ENCODE measurements around the gene SCN5A. TPM values are rescaled to one million over a fixed set of nuclear protein-coding genes. Genes with fewer than 3 reads are reported as not detected.

Gene SCN5A
- total and polyA plus RNA-seq, 2 of the 8 experiments (the other 6 are each of a cell fraction or from before 2014, with no cell fraction given): 4.8 to 11.4 TPM

- no peak overlapping the region for H3K9ac ChIP-seq (replicated peaks in 1 of 4; ENCODE audit: extremely low read depth in 1 of 4, low read depth in 3 of 4, low read length in 3 of 4)
- H3K9me3 ChIP-seq (ENCODE audit: insufficient read depth in 2 of 2, low read depth in 1 of 2, low read length in 1 of 2): no peaks in the 10 kb centered on the region
- H3K4me3 ChIP-seq (ENCODE audit: extremely low read depth in 1 of 4, insufficient read depth in 2 of 4, low read depth in 3 of 4, low read length in 4 of 4): no peak overlapping the region
- H2AFZ ChIP-seq (ENCODE audit: low read length): no peak overlapping the region
- H4K20me1 ChIP-seq (replicated peaks in 1 of 2; ENCODE audit: control insufficient read depth in 1 of 2, insufficient read depth in 2 of 2, low read length in 2 of 2): peaks cover 0 to 2% of the 10 kb centered on the region in 2 experiments
- CTCF ChIA-PET (ENCODE audit: partially characterized antibody): interaction anchor here (0.8 to 5.3 kb wide), 6 partner anchors 13 to 301 kb away, joined by 3 to 15 read pairs (median 4); no protein-coding TSS in a partner anchor
- H3K36me3 ChIP-seq (ENCODE audit: control insufficient read depth in 2 of 4, insufficient read depth in 4 of 4, low read length in 3 of 4): no peaks in the 10 kb centered on the region
- H3K23me2 ChIP-seq (ENCODE audit: low read depth, low read length): no peaks in the 10 kb centered on the region
- no peaks in the 10 kb centered on the region for H3K79me2 ChIP-seq (ENCODE audit: control insufficient read depth in 1 of 2, insufficient read depth in 2 of 2, low read length in 2 of 2)
- TF ChIP-seq CBX5 (IDR thresholded peaks at IDR 0.05; ENCODE audit: low read depth, low read length): no peak
- no peak for TF ChIP-seq SRF (IDR thresholded peaks at IDR 0.05; ENCODE audit: low read depth, low read length)
- no peak for TF ChIP-seq FOSL1 (IDR thresholded peaks at IDR 0.05; ENCODE audit: insufficient read depth, low read depth, low read length)
- TF ChIP-seq SIN3A (conservative IDR thresholded peaks at IDR 0.05 in 1 of 2, IDR thresholded peaks at IDR 0.05 in 1 of 2; ENCODE audit: low read depth in 1 of 2, low read length in 2 of 2): no peak
- no peak for TF ChIP-seq POLR2AphosphoS5 (IDR thresholded peaks at IDR 0.05; ENCODE audit: low read depth, low read length)
- TF ChIP-seq BCL11A (IDR thresholded peaks at IDR 0.05; ENCODE audit: low read depth in 2 of 2, low read length in 2 of 2): no peak
- TF ChIP-seq SIX5 (IDR thresholded peaks at IDR 0.05; ENCODE audit: low read depth, low read length): no peak
- no peak overlapping the region for H3K14ac ChIP-seq (ENCODE audit: insufficient read length)
- no peak overlapping the region for H2BK12ac ChIP-seq (ENCODE audit: low read depth, low read length)
- no peak overlapping the region for H3K18ac ChIP-seq (ENCODE audit: extremely low read depth, low read length)
- no peak overlapping the region for H3K4me2 ChIP-seq (ENCODE audit: insufficient read depth in 1 of 2, low read depth in 2 of 2, low read length in 2 of 2)
- FAIRE-seq: no peak
- H4K91ac ChIP-seq (replicated peaks; ENCODE audit: insufficient read length, low read length): no peak overlapping the region
- no peak overlapping the region for H2BK120ac ChIP-seq (replicated peaks; ENCODE audit: low read depth, low read length)
- POLR2A ChIA-PET (ENCODE audit: partially characterized antibody): no interaction called here
- no peak overlapping the region for H3K4ac ChIP-seq (replicated peaks; ENCODE audit: insufficient read length, low read depth, low read length)
- H3K27ac ChIP-seq (ENCODE audit: low read depth, low read length): no peak overlapping the region
- peak overlapping the region; percentile 73 for H4K8ac ChIP-seq (ENCODE audit: extremely low read depth, insufficient read depth, low read length)
- no peak overlapping the region for H3K23ac ChIP-seq (ENCODE audit: insufficient read length)
- H2BK15ac ChIP-seq (ENCODE audit: low read length): no peak overlapping the region
- WGBS, 2 experiments (ENCODE audit: extremely low coverage in 1 of 2, insufficient coverage in 1 of 2, insufficient read length in 1 of 2, insufficient replicate concordance in 2 of 2, low coverage in 1 of 2, low lambda C conversion rate in 2 of 2, missing lambda C conversion rate in 1 of 2): 84% methylated on average over 16 of the region's 16 CpGs; no CpG with 5 or more reads in 1 of the 2 experiments
- no peak overlapping the region for H2BK20ac ChIP-seq (ENCODE audit: low read length)
- no peak overlapping the region for H3K56ac ChIP-seq (replicated peaks; ENCODE audit: insufficient read length, low read depth, low read length)
- no peaks in the 10 kb centered on the region for H3K27me3 ChIP-seq (replicated peaks in 1 of 4; ENCODE audit: control insufficient read depth in 3 of 4, extremely low read depth in 1 of 4, insufficient read depth in 3 of 4, low read length in 3 of 4)
- H4K5ac ChIP-seq (ENCODE audit: insufficient read length, low read depth, low read length): no peak overlapping the region
- H2BK5ac ChIP-seq (ENCODE audit: low read depth, low read length): no peak overlapping the region
- H3K4me1 ChIP-seq (replicated peaks in 1 of 4; ENCODE audit: control insufficient read depth in 3 of 4, insufficient read depth in 4 of 4, low read length in 3 of 4): no peaks in the 10 kb centered on the region; a peak in 1 of 7 replicates
- H3K79me1 ChIP-seq (ENCODE audit: low read depth, low read length): no peaks in the 10 kb centered on the region
- DNase-seq (ENCODE audit: low read depth in 1 of 2, low spot score in 2 of 2): no peak
- no peak overlapping the region for H2AK5ac ChIP-seq (ENCODE audit: low read depth, low read length)
Measured at GRCh38 chr3:38542401-38543298, 106.8 kb downstream of the SCN5A start.
